ENCODE data around the gene GABRE.

The GABRE gene

DNA sequence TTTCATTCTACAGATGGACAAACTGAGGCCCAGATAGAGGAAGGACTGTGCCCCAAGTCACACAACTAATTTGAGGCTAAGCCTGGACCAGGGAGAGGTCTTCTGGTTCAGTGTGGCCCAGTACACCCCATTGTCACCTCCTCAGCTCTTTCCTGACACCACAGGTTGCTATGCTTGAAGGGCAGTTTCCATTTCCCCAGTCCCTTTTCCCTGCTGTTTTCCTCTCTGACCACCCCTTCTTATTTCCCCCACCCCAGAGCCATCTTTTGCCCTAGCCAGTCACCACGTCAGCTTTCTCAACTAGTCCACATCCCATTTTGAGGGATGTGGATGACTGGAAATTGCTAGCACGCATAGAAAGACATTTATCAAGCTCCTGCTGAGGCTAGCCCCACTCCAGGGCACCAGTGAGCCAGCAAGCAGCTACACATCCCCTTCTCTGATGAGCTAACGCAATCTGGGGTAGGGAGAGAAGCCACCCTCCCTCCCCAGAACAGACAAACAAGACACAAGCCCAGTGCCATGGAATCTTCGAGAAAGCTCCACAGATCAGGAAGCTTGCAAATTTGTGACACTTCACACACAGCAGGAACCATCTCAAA lies 1.3 kb downstream of the GABRE start:
- Histone ChIP-seq H3K27ac (ENCODE audit: low read length, poor library complexity, severe bottlenecking) (no peak overlapping the region), H3K18ac (ENCODE audit: low read depth in 1 of 2, low read length in 2 of 2) (no peak overlapping the region), H2BK12ac (ENCODE audit: low read length in 2 of 2) (no peak overlapping the region), H2BK5ac (ENCODE audit: low read depth, low read length, poor library complexity, severe bottlenecking) (no peak overlapping the region), H3K4me2 (ENCODE audit: low read length, poor library complexity, severe bottlenecking) (peak overlapping the region; percentile 79), H3K4ac (ENCODE audit: low read depth in 1 of 2, low read length in 2 of 2) (no peak overlapping the region), H3K4me3 (ENCODE audit: insufficient read depth in 1 of 2, low read depth in 1 of 2, low read length in 2 of 2) (peak overlapping the region in 1 of 2 experiments; percentile 81), H3K27me3 (ENCODE audit: control insufficient read depth in 1 of 2, insufficient read depth in 1 of 2, low read length in 2 of 2) (peaks cover 0 to 30% of the 10 kb centered on the region in 2 experiments), H4K91ac (ENCODE audit: low read length) (no peak overlapping the region), H3K79me1 (replicated peaks; ENCODE audit: low read length, poor library complexity, severe bottlenecking) (peaks cover 1% of the 10 kb centered on the region), H3K4me1 (ENCODE audit: control insufficient read depth, insufficient read depth, low read depth, low read length) (peaks cover 15% of the 10 kb centered on the region), H3K23ac (ENCODE audit: low read length in 2 of 2) (no peak overlapping the region), H3K14ac (ENCODE audit: low read length in 2 of 2) (no peak overlapping the region), H4K8ac (ENCODE audit: low read length) (no peak overlapping the region), H2AK5ac (ENCODE audit: low read length, severe bottlenecking) (no peak overlapping the region), H3K9me3 (ENCODE audit: control insufficient read depth, low read length) (peaks cover 6% of the 10 kb centered on the region), H2BK120ac (ENCODE audit: low read depth, low read length) (no peak overlapping the region), H2AFZ (ENCODE audit: low read depth, low read length) (no peak overlapping the region), H3K9ac (ENCODE audit: low read length) (peak overlapping the region; percentile 84), H3K36me3 (ENCODE audit: control insufficient read depth in 1 of 2, insufficient read depth in 2 of 2, low read depth in 1 of 2, low read length in 2 of 2) (peaks cover 4 to 20% of the 10 kb centered on the region in 2 experiments), H2BK15ac (ENCODE audit: low read depth, poor library complexity, severe bottlenecking) (no peak overlapping the region)
- no peak for DNase-seq
- WGBS: 50% methylated on average over 3 of the region's 4 CpGs

DNA sequence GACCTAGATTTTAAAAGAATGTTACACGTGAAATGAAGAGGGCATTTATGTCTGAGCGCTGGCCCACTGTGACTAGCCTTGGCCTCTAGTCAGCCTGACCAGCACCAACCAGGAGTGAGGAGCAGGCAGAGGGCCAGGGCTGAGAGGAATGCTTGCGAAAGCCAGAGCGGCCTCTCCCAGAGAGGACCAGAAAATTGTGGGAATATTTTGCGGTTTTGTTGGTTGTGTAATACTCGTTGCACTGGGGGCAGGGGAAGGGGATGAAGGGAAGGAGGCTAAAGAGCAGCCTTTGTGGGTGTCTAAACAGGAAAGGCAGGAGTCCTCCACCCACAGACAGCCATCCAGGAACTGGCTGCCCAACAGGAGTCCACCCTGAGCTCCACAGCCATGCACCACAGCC lies 3.8 kb downstream of the GABRE start:
- Histone ChIP-seq H3K9me3 (ENCODE audit: control insufficient read depth, low read length) (peaks cover 12% of the 10 kb centered on the region), H3K36me3 (ENCODE audit: control insufficient read depth in 1 of 2, insufficient read depth in 2 of 2, low read depth in 1 of 2, low read length in 2 of 2) (peaks cover 11 to 32% of the 10 kb centered on the region in 2 experiments), H3K14ac (ENCODE audit: low read length in 2 of 2) (no peak overlapping the region), H3K4me3 (ENCODE audit: insufficient read depth in 1 of 2, low read depth in 1 of 2, low read length in 2 of 2) (peak overlapping the region in 1 of 2 experiments; percentile 34), H3K4me1 (ENCODE audit: control insufficient read depth, insufficient read depth, low read depth, low read length) (peaks cover 15% of the 10 kb centered on the region), H4K91ac (ENCODE audit: low read length) (no peak overlapping the region), H3K9ac (ENCODE audit: low read length) (peak overlapping the region; percentile 42), H2BK12ac (ENCODE audit: low read length in 2 of 2) (no peak overlapping the region), H2BK15ac (ENCODE audit: low read depth, poor library complexity, severe bottlenecking) (no peak overlapping the region), H2AFZ (ENCODE audit: low read depth, low read length) (no peak overlapping the region), H3K18ac (ENCODE audit: low read depth in 1 of 2, low read length in 2 of 2) (no peak overlapping the region), H3K79me1 (replicated peaks; ENCODE audit: low read length, poor library complexity, severe bottlenecking) (peaks cover 1% of the 10 kb centered on the region), H3K27ac (ENCODE audit: low read length, poor library complexity, severe bottlenecking) (peak overlapping the region; percentile 49), H3K27me3 (ENCODE audit: control insufficient read depth in 1 of 2, insufficient read depth in 1 of 2, low read length in 2 of 2) (peaks cover 0 to 13% of the 10 kb centered on the region in 2 experiments), H2BK5ac (ENCODE audit: low read depth, low read length, poor library complexity, severe bottlenecking) (no peak overlapping the region), H2AK5ac (ENCODE audit: low read length, severe bottlenecking) (no peak overlapping the region), H2BK120ac (ENCODE audit: low read depth, low read length) (no peak overlapping the region), H3K4me2 (ENCODE audit: low read length, poor library complexity, severe bottlenecking) (no peak overlapping the region), H4K8ac (ENCODE audit: low read length) (no peak overlapping the region), H3K23ac (ENCODE audit: low read length in 2 of 2) (no peak overlapping the region), H3K4ac (ENCODE audit: low read depth in 1 of 2, low read length in 2 of 2) (no peak overlapping the region)
- 91% methylated on average over 4 of the region's 6 CpGs for WGBS
- DNase-seq: peak; percentile 65

DNA sequence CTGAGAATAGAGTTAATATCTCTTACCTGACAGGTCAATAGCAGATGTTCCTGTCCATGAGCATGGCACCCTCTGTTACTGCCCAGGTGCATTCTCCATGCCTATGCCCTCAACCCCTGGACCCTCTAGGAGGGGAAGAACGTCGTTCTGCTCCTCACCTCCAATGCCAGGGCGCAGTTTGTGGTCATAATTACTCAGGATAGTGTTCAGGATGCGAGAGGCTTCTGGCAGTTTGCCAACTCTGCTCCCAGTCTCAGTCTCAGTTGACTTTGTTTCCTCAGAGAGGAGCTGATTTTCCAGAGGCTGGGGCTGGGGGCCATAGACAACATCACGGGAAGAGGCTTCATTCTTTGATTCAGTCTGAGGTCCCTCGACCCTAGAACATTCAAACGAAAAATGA lies 4.4 kb downstream of the GABRE start:
- Histone ChIP-seq H3K4ac (ENCODE audit: low read depth in 1 of 2, low read length in 2 of 2) (no peak overlapping the region), H4K91ac (ENCODE audit: low read length) (no peak overlapping the region), H3K9ac (ENCODE audit: low read length) (peak overlapping the region; percentile 19), H2BK120ac (ENCODE audit: low read depth, low read length) (no peak overlapping the region), H3K14ac (ENCODE audit: low read length in 2 of 2) (no peak overlapping the region), H2AK5ac (ENCODE audit: low read length, severe bottlenecking) (no peak overlapping the region), H3K79me1 (replicated peaks; ENCODE audit: low read length, poor library complexity, severe bottlenecking) (peaks cover 1% of the 10 kb centered on the region), H3K4me2 (ENCODE audit: low read length, poor library complexity, severe bottlenecking) (no peak overlapping the region), H4K8ac (ENCODE audit: low read length) (no peak overlapping the region), H3K4me3 (ENCODE audit: insufficient read depth in 1 of 2, low read depth in 1 of 2, low read length in 2 of 2) (no peak overlapping the region), H2BK5ac (ENCODE audit: low read depth, low read length, poor library complexity, severe bottlenecking) (no peak overlapping the region), H2AFZ (ENCODE audit: low read depth, low read length) (no peak overlapping the region), H3K36me3 (ENCODE audit: control insufficient read depth in 1 of 2, insufficient read depth in 2 of 2, low read depth in 1 of 2, low read length in 2 of 2) (peaks cover 11 to 32% of the 10 kb centered on the region in 2 experiments), H3K18ac (ENCODE audit: low read depth in 1 of 2, low read length in 2 of 2) (no peak overlapping the region), H3K9me3 (ENCODE audit: control insufficient read depth, low read length) (peaks cover 12% of the 10 kb centered on the region), H3K4me1 (ENCODE audit: control insufficient read depth, insufficient read depth, low read depth, low read length) (peaks cover 15% of the 10 kb centered on the region), H3K27me3 (ENCODE audit: control insufficient read depth in 1 of 2, insufficient read depth in 1 of 2, low read length in 2 of 2) (peaks cover 0 to 6% of the 10 kb centered on the region in 2 experiments), H3K23ac (ENCODE audit: low read length in 2 of 2) (no peak overlapping the region), H2BK12ac (ENCODE audit: low read length in 2 of 2) (no peak overlapping the region), H3K27ac (ENCODE audit: low read length, poor library complexity, severe bottlenecking) (no peak overlapping the region), H2BK15ac (ENCODE audit: low read depth, poor library complexity, severe bottlenecking) (no peak overlapping the region)
- DNase-seq: no peak
- WGBS: 58% methylated on average over 7 of the region's 7 CpGs

DNA sequence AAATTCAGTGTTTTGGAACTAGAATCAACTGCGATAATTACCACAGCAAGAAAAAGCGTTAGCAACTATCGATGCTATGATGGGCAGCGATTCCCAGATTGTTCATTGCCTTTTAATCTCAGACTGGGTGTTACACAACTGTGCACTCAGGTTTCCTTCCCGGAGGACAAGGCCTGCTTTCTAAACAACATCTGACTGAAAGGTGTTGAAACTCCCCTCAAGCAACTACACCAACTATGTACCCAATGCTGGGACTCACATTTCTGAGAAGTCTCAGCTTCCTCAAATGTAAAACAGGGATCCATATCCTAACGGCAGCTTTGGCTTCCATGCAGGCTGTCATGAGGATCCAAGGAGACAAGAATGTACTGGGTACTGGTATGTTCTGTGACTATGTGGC lies 8.2 kb downstream of the GABRE start:
- Histone ChIP-seq H2AK5ac (ENCODE audit: low read length, severe bottlenecking) (no peak overlapping the region), H3K79me1 (replicated peaks; ENCODE audit: low read length, poor library complexity, severe bottlenecking) (peaks cover 1% of the 10 kb centered on the region), H3K14ac (ENCODE audit: low read length in 2 of 2) (no peak overlapping the region), H3K4me1 (ENCODE audit: control insufficient read depth, insufficient read depth, low read depth, low read length) (peaks cover 3% of the 10 kb centered on the region), H2BK120ac (ENCODE audit: low read depth, low read length) (no peak overlapping the region), H4K91ac (ENCODE audit: low read length) (no peak overlapping the region), H3K23ac (ENCODE audit: low read length in 2 of 2) (no peak overlapping the region), H2BK15ac (ENCODE audit: low read depth, poor library complexity, severe bottlenecking) (no peak overlapping the region), H2BK5ac (ENCODE audit: low read depth, low read length, poor library complexity, severe bottlenecking) (no peak overlapping the region), H3K27me3 (ENCODE audit: control insufficient read depth in 1 of 2, insufficient read depth in 1 of 2, low read length in 2 of 2) (no peaks in the 10 kb centered on the region), H3K18ac (ENCODE audit: low read depth in 1 of 2, low read length in 2 of 2) (no peak overlapping the region), H2BK12ac (ENCODE audit: low read length in 2 of 2) (no peak overlapping the region), H3K4ac (ENCODE audit: low read depth in 1 of 2, low read length in 2 of 2) (no peak overlapping the region), H2AFZ (ENCODE audit: low read depth, low read length) (no peak overlapping the region), H3K36me3 (ENCODE audit: control insufficient read depth in 1 of 2, insufficient read depth in 2 of 2, low read depth in 1 of 2, low read length in 2 of 2) (peaks cover 14 to 38% of the 10 kb centered on the region in 2 experiments), H3K4me2 (ENCODE audit: low read length, poor library complexity, severe bottlenecking) (no peak overlapping the region), H3K9me3 (ENCODE audit: control insufficient read depth, low read length) (peaks cover 20% of the 10 kb centered on the region), H3K9ac (ENCODE audit: low read length) (no peak overlapping the region), H3K4me3 (ENCODE audit: insufficient read depth in 1 of 2, low read depth in 1 of 2, low read length in 2 of 2) (no peak overlapping the region), H4K8ac (ENCODE audit: low read length) (no peak overlapping the region), H3K27ac (ENCODE audit: low read length, poor library complexity, severe bottlenecking) (no peak overlapping the region)
- WGBS: 93% methylated on average over 5 of the region's 6 CpGs
- no peak for DNase-seq
